ENCODE measurements around the gene CREM. TPM values are rescaled to one million over a fixed set of nuclear protein-coding genes. Genes with fewer than 3 reads are reported as not detected.

The CREM gene
- total RNA-seq, 1 donor from 2014 or later: 39.4 TPM

GRCh38 chr10:35103882-35104281 is 22.8 kb upstream of the CREM start:
- Histone ChIP-seq H3K36me3 (ENCODE audit: control insufficient read depth, insufficient read depth, low read length) (no peaks in the 10 kb centered on the region), H3K27me3 (ENCODE audit: control insufficient read depth, insufficient read depth, low read length) (no peaks in the 10 kb centered on the region), H3K4me3 (ENCODE audit: low read depth, low read length) (no peak overlapping the region)
- no peak for TF ChIP-seq CTCF (IDR thresholded peaks at IDR 0.05; ENCODE audit: insufficient read depth, low read length, poor library complexity, severe bottlenecking)
- DNase-seq (ENCODE audit: low read depth): no peak

- Histone ChIP-seq H3K4me3 (ENCODE audit: low read depth, low read length) (no peak overlapping the region), H3K27me3 (ENCODE audit: control insufficient read depth, insufficient read depth, low read length) (no peaks in the 10 kb centered on the region), H3K36me3 (ENCODE audit: control insufficient read depth, insufficient read depth, low read length) (no peaks in the 10 kb centered on the region)
- TF ChIP-seq CTCF (IDR thresholded peaks at IDR 0.05; ENCODE audit: insufficient read depth, low read length, poor library complexity, severe bottlenecking): no peak
- DNase-seq (ENCODE audit: low read depth): no peak
Observed at GRCh38 chr10:35112571-35112970, 14.1 kb upstream of the CREM start.

DNA sequence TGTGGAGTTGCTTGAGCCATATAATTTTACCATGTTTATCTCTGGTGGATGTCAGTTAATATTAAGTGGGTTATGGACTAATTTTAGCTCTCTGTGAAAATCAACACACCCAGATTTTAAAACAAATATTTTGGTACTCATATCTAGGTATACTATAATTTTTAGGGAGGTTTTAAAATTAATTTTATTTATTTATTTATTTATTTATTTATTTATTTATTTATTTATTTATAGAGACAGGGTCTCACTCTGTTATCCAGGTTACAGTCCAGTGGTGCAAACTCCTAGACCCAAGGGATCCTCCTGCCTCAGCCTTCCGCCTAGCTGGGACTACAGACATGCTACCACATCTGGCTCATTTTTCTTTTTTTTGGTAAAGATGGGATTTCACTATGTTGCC is 7.3 kb upstream of the CREM start:
- no peak for TF ChIP-seq CTCF (IDR thresholded peaks at IDR 0.05; ENCODE audit: insufficient read depth, low read length, poor library complexity, severe bottlenecking)

DNA sequence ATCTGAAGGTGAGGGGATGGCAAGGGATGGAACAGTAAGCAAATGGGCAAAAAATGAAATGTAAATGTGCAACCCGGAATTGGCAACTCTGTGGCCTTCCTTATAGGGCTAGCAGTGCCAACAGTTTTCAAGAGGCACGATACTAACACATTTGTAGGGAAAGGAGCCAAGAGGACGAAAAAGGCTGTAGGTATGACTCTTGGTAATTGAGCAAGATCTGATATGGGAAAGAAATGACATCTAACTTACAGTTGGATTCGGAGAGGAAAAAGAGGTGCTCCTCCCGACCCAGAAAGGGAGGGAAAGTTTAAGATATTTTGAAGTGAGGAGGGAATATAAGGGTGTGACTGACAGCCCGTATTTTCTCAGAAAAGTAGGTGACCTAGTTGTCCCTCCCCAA is 2.1 kb upstream of the CREM start:
- Histone ChIP-seq H3K4me3 (ENCODE audit: low read depth, low read length) (no peak overlapping the region), H3K27me3 (ENCODE audit: control insufficient read depth, insufficient read depth, low read length) (no peaks in the 10 kb centered on the region), H3K36me3 (ENCODE audit: control insufficient read depth, insufficient read depth, low read length) (no peaks in the 10 kb centered on the region)
- no peak for DNase-seq (ENCODE audit: low read depth)
- no peak for TF ChIP-seq CTCF (IDR thresholded peaks at IDR 0.05; ENCODE audit: insufficient read depth, low read length, poor library complexity, severe bottlenecking)

More for the DNA sequence above, 7.3 kb upstream of the CREM start:
- no peaks in the 10 kb centered on the region for H3K27me3 ChIP-seq (ENCODE audit: control insufficient read depth, insufficient read depth, low read length)
- DNase-seq (ENCODE audit: low read depth): no peak
- H3K4me3 ChIP-seq (ENCODE audit: low read depth, low read length): no peak overlapping the region
- no peaks in the 10 kb centered on the region for H3K36me3 ChIP-seq (ENCODE audit: control insufficient read depth, insufficient read depth, low read length)

DNA sequence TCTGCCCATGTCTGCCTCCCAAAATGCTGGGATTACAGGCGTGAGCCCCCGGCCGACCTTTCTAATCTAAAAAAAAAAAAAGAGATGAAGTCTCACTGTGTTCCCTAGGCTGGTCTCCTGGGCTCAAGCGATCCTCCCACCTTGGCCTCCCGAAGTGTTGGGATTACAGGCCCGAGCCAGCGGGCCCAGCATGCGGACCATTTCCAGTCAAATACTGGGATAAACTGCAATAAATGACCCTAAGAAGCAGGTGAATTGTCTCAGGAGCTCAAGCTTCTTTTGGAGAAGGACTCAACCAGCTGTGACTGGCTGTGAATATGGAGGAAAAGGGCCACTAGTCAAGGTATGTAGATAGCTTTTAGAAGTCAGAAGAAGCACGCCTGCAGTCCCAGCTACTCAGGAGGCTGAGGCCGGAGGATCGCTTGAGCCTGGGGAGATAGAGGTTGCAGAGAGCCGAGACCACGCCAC is 550 bp upstream of the CREM start:
- Histone ChIP-seq H3K4me3 (ENCODE audit: low read depth, low read length) (peak overlapping the region; percentile 40), H3K27me3 (ENCODE audit: control insufficient read depth, insufficient read depth, low read length) (no peaks in the 10 kb centered on the region), H3K36me3 (ENCODE audit: control insufficient read depth, insufficient read depth, low read length) (no peaks in the 10 kb centered on the region)
- DNase-seq (ENCODE audit: low read depth): no peak
- no peak for TF ChIP-seq CTCF (IDR thresholded peaks at IDR 0.05; ENCODE audit: insufficient read depth, low read length, poor library complexity, severe bottlenecking)

- Histone ChIP-seq H3K27me3 (ENCODE audit: control insufficient read depth, insufficient read depth, low read length) (no peaks in the 10 kb centered on the region), H3K4me3 (ENCODE audit: low read depth, low read length) (peak overlapping the region; percentile 95), H3K36me3 (ENCODE audit: control insufficient read depth, insufficient read depth, low read length) (no peaks in the 10 kb centered on the region)
- TF ChIP-seq CTCF (IDR thresholded peaks at IDR 0.05; ENCODE audit: insufficient read depth, low read length, poor library complexity, severe bottlenecking): no peak
- no peak for DNase-seq (ENCODE audit: low read depth)
Observed at GRCh38 chr10:35127289-35127891, 744 bp downstream of the CREM start.

Data from kidney epithelial cell (primary cell).